Measurements from ENCODE around the gene PPP1R12A.

DNA sequence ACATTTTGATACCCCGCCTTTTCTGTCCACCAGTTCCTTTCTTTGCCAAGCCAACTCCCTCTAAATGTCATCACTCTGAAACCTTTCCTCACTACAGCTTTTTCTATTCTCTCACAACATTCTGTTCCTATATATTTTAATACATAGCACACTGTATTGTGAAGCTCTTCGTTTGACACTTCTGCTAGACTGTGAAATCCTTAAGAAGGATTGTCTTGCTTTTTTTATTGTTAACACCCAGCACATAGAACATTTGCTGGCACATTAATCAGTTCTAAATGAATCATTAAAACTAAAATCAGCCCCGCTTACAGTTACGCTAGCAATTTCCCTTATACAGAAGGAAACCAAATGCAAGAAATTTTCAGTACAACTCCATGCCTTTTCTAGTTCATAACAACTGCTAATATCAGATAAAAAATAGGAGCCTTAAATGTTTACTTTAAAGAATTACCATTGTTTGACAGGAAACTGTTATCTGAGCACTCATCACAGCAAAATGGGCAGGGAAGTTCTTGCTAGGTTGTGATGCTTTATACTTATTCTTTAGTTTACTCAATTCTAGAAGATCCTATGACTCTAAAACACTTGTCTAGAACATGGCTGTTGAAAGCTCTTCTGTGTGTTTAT, 93.5 kb downstream of the PPP1R12A start:
- TF ChIP-seq SUZ12 (IDR thresholded peaks at IDR 0.05; ENCODE audit: extremely low read depth, insufficient read depth, insufficient read length) = no peak
- TF ChIP-seq ZNF274 (IDR thresholded peaks at IDR 0.05; ENCODE audit: low read depth, low read length) = no peak
- no peak for TF ChIP-seq YY1 (IDR thresholded peaks at IDR 0.05; ENCODE audit: insufficient read depth, insufficient read length)

All from NT2/D1 (cell line).